ENCODE measurements around the gene SLC24A4. TPM values are rescaled to one million over a fixed set of nuclear protein-coding genes. Genes with fewer than 3 reads are reported as not detected.
"Not testable (repeated sequence)": the region's sequence is repeated elsewhere in the genome, so short reads cannot be mapped to it uniquely, and the experiment has no call there.

SLC24A4 gene
- polyA plus RNA-seq, 5 donors = 0.28 to 0.45 (median 0.33) TPM

DNA sequence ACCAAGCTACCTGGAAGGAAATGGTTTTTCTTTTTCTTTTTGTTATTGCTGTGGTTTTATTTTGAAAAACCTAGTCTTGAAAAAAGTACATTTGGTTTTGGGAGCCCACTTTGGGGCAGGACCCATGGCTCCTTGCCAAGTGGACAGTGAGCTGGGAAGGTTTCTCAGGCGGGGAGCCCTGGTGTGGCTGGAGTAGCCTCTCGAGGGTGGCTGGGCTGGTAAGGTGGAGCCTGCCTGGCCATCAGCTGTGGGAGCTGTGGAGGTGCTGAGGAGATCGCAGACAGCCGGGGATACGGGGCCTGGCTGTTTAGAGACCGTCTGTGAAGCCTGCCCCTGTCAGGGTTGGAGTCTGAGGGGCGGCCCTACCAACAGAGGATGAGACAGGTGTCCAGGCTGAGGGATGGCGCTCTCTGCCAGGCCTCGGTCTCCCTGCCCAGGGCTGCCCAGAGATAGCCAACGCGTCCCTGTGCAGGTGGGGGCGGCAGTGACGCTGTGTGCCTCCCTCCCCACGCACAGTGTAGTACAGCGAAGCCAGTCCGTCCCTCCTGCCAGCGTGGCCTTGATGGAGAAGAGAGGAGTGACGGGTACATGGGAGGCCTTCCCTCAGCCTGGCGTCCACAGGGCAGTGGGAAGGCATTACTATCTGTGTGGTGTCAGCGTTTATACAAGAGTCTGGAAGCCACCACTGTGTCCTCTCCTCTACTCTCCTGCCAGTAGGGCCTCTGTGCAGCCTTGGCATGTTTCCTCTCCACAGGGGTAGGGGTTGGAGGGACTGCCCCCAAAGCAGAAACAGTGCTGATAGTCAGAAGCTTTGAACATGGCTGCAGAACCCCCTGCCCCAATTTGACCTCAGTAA, 196.5 kb downstream of the SLC24A4 start:
- no peak for DNase-seq

DNA sequence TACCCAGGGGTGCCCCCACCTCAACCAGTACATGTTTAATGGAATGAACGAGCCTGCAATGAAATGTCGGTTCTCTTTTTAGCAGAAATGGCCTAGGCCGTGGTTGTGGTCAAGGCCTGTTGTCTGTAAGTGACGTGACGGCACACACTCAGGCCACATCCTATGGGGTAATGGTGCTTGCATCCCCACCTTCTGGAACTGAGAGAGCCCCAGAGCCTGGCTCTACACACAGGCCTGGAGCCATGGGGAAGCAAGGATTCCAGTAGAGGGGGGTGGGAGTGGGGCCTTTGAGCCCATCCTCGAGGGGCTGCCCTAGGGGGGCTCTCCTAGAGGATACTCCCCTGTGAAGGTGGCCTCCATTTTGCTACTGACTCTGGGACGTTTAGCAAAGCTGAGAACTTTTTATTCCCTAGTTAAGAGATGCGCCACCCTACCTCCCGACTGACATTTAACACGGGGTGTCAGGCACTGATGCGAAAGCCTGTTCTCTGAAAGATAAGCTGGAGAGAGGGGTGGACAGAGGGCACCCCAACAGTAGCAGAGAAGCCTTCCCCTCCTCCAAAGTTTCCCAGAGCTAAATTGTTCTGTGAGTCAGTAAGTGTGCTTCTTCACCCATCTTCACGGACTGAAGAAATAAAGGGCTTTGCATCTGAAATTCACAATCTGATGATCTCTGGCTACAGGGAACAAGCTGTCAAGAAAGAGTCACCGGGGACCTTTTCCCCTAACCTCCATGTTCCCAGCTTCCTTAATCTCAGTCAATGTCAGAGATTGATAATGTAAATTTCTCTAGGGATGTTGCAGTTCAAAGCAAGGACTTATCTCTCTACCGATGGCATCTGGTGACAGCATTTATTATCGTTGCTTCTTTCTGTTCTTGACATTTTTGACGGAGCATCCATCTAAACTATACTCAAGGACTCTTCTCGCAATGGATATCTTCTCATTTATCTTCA, 197.4 kb downstream of the SLC24A4 start:
- DNase-seq = no peak

DNA sequence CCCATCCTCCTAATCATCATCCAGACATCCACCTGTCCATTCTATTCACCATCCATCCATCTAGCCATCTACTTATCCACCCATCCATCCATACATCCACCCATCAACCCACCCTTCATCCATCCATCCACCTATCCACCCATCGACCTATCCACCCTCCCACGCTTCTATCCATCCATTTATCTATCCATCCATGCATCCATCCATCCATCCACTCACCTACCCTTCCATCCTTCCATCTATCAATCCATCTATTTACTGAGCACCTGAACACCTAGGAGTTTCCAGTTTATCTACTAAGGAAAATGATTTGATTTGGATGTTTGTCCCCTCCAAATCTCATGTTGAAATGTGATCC, 198.1 kb downstream of the SLC24A4 start:
- DNase-seq = no peak

DNA sequence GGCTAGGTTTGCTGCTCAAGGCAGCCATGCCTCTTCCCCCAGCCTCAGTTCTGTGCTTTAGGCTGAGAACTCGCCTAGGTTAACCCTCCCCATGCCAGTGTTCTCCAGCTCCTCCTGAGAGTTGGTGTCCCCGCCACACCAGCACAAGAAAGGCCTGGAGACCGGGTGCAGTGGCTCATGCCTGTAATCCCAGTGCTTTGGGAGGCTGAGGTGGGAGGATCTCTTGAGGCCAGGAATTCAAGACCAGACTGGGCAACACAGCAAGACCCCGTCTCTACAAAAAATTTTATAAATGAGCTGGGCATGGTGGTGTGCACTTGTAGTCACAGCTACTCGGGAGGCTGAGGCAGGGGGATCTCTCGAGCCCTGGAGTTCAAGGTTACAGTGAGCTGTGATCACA, 200.8 kb downstream of the SLC24A4 start:
- no peak for DNase-seq

DNA sequence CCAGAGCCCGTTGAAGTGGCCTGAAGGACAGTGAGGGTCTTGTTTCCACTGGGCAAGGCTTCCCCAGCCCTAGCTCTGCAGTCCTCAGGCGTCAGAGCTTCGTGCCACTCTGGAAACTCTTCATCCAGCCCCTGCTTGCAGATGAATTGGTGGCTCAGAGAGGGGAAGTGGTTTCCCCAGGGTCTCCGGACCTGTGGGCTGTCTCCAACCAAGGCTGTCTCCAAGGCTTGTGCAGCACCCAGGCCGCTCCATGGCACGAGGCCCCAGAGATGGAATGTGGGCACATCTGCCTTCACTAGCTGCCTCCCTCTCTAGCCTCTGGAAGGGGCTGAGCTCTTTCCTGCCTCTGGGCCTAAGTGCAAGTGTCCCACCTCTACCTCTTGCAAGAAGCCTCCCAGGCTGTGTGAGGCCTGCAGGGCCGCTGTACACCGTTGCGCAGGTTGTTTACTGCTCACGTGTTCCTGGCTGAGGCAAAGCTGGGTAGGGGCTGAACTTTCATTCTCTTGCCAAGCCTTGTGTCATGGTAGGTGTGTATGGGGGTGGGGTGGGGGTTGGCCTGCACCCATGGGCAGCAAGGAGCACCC, 201.7 kb downstream of the SLC24A4 start:
- no peak for DNase-seq

DNA sequence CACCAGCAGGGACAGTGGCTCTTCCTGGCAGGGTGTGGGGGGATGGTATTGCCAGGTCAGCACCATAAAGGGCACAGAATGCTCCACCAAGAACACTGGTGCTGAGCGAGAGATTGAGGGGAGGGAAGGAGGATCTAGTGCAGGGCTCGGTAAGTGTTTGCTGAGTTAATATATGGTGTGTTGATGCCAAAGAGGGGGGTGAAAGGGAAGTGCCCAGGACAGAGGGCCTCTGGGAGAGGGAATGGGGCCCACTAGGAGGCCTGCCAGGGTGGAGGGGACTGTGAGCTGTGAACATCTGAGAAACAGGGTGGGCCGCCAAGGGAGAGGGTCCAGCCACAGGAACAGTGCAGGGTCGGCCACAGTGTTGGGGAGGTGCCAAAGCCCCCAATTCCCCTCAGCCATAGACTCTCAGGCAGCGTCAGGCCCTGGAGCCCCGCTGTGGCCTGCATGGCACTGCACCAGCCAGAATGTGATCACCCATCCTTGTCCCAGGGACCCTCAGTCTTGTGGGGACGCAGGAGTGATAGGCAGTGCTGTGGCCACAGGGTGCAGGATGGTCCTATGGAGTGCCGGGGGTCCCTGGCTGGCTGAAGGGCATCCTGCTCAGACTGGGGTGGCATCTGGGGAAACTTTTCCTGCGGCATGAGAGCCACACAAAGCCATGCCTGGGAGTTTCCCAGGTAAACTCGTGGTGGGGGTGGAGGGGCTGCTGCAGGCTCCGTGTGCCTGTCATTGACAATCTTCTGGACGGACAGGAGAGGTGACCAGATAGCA, 202.5 kb downstream of the SLC24A4 start:
- DNase-seq = no peak

DNA sequence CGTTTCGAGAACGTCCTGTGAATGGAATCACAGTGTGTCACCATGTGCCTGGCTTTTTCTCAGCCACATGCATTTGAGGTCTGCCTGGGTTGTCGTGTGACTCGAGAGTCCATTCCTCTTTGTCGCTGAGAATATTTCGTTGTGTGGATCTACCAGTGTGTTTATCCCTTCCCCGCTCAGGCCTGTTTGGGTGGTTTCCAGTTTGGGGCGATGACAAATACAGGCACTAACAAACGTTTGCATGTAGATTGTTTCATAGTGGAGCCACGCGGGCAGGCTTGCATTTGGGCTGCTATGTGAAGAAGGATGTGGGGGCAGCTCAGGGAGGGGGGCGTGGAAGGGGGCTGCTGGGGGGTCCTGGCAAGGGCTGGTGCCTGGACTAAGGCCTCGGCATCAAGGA, 204.8 kb downstream of the SLC24A4 start:
- DNase-seq = no peak

DNA sequence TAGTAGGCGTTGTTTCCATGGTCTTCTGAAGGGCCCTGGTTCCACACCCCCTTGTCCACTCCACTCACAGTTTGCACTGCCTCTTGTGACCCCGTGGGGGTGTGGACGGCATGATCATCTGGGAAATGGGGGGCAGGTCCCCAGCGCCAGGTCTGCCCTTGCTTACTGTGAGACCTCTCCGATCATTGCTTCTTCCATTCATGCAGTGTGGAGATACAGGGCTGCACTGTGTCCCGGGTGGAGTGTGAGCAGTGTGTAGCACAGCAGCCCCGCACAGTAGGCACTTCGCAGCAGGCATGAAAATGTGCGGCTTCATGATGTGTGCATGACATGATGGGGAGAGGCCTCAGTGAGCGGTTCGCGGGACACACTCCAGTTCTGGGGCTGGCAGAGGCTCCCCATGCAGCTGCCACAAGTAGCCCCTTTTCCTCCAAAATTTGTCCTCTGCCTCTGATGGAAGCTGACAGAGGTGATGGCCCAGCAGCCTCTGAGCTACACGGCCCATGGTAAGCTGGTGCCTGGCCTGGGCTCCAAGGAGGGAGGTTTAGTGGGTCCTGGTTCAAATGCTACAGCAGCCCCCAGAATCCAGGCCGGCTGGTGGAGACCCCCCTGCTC, 205.6 kb downstream of the SLC24A4 start:
- no peak for DNase-seq

DNA sequence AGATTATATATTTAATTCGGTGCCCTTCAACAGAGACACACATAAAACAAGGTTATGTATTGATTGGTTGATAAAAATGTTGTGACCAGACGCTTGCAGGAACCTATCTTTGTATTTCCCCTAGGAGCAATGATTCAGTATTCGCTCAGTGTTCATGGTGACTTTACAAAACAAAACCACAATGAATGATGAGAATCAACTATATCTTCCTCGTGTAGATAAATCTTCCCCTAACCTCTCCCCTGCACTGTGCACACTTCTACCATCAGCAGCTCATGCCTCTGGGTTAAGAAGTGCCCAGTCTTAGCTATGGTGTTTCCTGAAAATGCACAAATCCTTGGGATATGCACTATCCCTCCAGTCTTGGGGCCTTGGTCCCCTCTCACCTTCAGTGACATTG, 206.9 kb downstream of the SLC24A4 start:
- no peak for DNase-seq

DNA sequence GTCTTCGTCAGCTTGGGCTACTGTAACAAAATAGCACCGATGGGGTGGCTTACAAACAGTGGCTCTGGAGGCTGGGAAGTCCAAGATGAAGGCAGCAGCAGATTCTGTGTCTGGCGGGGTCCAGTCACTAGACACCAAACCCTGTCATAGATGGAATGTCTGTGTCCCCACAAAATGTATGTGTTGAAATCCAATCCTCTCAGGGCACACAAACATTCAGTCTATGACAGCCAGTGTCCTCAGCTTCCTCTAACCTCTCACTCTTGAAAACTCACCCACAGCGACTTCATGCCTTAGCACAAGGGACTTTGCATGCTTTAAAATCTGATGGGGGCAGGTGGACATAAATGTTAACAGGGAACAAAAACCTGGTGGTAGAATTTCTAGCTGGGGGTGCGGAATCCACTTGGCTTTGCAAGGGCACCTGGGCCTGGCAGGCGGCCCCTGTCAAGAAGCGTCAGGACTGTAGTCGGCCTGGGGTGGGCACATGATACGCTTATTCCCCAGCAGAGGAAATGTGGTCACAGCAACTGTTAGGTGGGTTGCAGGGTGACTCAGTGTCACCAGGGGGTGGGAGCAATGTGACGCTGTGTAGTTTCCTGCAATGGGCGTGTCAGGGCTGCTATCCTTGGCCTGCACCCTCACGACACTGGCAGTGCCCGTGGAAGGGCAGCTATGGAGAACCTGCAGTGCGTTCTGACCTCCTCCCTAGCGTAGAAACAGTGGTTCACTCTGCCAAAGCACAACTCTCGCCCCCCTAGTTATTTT, 208.3 kb downstream of the SLC24A4 start:
- no peak for DNase-seq

DNA sequence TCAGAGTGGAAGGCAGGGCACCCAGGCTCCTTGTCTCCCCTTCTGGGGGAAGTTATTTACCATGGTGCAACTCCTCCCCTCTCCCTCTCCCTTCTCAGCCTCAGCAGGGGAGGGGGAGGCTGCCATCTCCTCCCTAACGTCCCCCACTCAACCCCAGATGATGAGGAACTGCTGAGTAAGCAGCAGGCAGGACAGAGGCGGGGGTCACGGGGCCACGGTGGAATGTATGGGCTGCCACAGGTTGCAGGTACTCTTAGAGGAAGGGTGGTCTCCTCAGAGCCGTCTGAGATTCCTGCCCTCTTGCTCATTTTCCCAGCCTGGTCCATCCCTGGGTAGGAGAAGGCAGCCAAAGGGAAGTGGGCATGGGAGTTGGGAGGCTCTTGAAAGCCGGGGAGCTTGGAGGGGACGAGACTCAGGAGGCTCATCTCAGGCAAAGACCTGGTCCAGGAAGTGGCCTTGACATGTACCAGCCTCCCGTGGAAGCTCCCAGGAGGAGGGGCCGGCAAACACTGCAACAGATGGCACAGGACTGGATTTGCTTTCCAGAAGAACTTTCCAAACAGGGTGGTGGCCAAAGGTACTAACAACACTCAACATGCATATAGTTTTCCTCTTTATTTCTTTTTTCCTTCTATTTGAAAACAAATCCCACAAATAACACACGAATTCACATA, 209.7 kb downstream of the SLC24A4 start:
- no peak for DNase-seq

DNA sequence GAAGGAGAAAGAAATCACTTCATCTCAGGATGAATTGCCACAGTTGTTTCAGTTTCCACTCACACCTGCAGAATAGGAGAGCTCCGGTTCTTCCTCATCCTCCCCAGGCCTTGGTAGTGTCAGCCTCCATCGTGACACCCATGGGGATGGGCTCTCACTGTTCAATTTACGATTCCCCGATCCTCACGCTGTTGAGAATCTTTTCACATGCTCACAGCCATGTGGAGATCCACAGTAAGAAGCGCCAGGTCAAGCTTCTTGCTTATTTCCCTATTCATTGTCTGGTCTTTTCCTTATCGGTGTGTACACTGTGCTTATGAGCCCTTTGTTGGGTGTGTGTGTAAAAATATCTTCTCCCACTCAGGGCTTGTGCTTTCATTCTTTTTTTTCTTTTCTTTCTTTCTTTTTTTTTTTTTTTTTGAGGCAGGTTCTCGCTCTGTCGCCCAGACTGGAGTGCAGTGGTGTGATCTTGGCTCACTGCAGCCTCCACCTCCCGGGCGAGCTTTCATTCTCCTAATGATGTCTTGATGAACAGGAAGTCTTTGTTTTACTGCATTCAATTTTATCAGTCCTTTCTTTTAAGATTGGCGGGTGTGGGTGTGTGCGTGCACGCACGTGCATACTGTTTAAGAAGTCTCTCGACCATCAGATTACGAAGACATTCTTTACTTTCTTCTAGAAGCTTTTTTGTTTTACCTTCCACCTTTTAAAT, 212.1 kb downstream of the SLC24A4 start:
- DNase-seq = no peak

DNA sequence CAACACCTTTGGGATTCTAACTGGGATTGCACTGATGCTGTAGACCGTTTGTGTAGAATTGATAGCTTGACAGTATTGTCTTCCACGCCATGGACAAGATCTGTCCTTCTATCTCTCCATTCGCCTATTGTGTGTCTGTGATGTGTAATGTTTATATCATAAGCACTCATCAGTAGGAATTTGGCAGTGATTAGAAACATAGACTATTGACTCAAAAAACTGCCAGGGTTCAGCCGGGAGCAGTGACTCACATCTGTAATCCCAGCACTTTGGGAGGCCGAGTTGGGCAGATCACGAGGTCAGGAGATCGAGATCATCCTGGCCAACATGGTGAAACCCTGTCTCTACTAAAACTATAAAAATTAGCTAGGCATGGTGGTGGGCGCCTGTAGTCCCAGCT, 213.3 kb downstream of the SLC24A4 start:
- not testable (repeated sequence) for DNase-seq

DNA sequence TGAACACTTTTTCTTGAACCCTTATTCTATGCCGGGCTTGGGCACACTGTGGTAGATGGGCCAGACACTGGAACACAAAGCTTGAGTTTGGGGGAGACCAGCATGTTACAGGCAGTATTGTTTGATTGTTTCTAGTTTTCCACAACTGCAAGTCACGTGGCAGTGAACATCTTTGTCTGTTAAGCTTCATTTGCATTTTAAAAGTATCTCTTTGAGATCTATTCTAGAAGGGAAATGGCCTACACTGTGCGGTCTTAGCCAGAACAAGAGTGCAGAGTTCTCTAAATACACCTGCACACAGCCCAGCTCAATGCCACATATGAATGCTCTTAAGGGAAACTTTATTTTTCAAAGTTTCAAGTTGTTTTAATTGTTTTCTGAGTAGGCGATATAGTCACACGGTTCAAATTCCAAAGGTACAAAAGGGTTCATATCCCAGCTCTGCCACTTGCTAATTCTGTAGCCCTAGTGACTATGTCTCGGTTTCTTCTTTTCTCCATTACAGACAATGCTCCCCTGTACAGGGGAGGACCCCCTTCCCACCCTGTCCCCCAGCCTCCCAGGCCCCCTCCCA, 215.5 kb downstream of the SLC24A4 start:
- no peak for DNase-seq

DNA sequence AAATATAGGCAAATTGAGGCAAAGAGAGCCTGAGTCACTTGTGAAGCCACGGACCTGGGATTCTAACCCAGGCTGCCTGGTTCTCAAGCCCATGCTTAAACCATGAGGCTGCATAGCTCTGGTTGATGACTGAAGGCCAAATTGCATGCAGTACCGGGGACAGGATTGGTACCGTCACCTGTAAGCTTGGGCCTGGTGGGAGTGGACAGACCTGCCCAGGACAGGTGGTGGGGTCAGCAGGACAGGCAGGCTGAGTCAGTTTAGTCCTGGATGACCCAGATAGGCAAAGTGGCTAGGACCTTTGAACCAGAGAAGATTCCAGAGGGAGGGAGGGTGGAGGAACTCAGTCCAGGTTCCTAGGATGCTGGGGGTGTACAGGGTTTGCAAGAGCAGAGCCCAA, 216.5 kb downstream of the SLC24A4 start:
- no peak for DNase-seq

DNA sequence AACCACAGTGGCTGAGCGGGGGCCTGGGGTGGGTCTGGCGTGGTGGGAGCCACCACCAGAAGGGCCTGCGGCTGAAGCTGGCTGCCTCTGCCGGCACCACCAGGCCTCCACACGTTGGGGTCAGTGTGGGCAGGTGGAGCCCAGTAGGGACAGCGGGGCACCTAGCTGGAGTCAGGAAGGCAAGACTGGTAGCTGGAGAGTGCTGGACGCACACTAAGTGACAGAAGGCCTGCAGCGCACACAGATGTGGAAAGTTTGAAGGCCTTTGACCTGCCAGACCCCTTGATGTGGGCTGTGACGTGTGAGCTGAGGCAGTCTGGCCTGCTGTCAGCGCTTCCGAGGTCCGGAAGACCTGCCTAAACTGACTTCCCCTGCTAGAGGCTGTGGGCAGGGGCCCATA, 216.9 kb downstream of the SLC24A4 start:
- DNase-seq = peak; percentile 52 to 55

DNA sequence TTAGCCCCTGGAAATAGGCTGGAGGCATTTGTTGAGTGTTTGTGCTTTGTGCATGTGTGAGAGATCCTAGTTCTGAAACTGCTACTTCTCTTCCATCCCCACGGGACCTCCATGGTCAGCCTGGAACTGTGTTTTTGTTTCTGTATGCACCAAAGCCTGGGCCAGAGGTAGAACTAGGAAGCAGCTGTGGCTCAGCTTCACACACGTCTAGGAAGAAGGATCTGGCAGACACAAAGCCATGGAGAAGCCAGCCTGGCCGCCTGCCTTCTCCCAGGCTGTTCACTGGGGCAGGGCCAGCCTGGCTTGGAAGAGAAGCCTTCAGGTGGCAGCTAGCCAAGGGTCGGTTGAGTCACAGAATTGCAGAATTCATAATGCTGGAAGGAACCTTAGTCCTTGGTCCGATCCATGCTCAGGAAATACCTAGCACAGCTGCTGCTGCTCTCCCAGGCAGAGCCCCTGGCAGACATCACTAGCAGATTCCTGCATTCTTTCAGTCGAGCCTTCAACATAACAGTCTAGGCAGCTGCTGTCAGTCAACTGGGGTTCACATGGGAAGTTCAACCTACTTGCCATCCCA, 217.6 kb downstream of the SLC24A4 start:
- peak; percentile 93 to 94 for DNase-seq
